Smooth muscle cell (in vitro differentiated cells): Measurements from ENCODE around the gene EXOC6B. TPM values are rescaled to one million over a fixed set of nuclear protein-coding genes. Genes with fewer than 3 reads are reported as not detected.

Experiments used
- DNase-seq: peaks from one replicate; lab custom pipeline; 2025; ENCODE audit not compliant: unreplicated experiment; lab: John Stamatoyannopoulos, UW
- H2AFZ ChIP-seq: fragments of 200-600 bp; sonication (generic); 2 replicates; pipeline ENCODE4 v1.6.0; 2016; ENCODE audit warnings: antibody characterized with exemption, low read depth, mild to moderate bottlenecking
- H3F3A ChIP-seq: fragments of 200-600 bp; sonication (generic); 2 replicates; pipeline ENCODE4 v1.6.0; 2017; ENCODE audit warnings: antibody characterized with exemption, low read depth
- H3K27ac ChIP-seq: fragments of 200-600 bp; sonication (generic); 2 replicates; pipeline ENCODE4 v1.5.1; 2016; ENCODE audit warnings: low read depth, mild to moderate bottlenecking
- H3K27me3 ChIP-seq: fragments of 200-600 bp; sonication (generic); 2 replicates; pipeline ENCODE4 v1.6.1; 2016; ENCODE audit warnings: low read depth, mild to moderate bottlenecking
- H3K36me3 ChIP-seq: fragments of 200-600 bp; sonication (generic); 2 replicates; pipeline ENCODE4 v1.5.1; 2016; ENCODE audit warnings: low read depth
- H3K4me1 ChIP-seq: fragments of 200-600 bp; sonication (generic); 2 replicates; pipeline ENCODE4 v1.5.1; 2016; ENCODE audit warnings: low read depth
- H3K4me2 ChIP-seq: fragments of 200-600 bp; sonication (generic); 2 replicates; pipeline ENCODE4 v1.6.0; 2016; ENCODE audit warnings: mild to moderate bottlenecking
- H3K4me3 ChIP-seq: fragments of 200-600 bp; sonication (generic); 2 replicates; pipeline ENCODE4 v1.5.1; 2016; ENCODE audit warnings: mild to moderate bottlenecking
- H3K79me2 ChIP-seq: fragments of 200-600 bp; sonication (generic); 2 replicates; pipeline ENCODE4 v1.6.0; 2016; ENCODE audit warnings: low read depth, mild to moderate bottlenecking
- H3K9ac ChIP-seq: fragments of 200-600 bp; sonication (generic); 2 replicates; pipeline ENCODE4 v1.6.0; 2016; ENCODE audit warnings: low read depth
- H3K9me3 ChIP-seq: fragments of 200-600 bp; sonication (generic); replicated peaks from 2 replicates; pipeline ENCODE4 v1.5.1; 2016; ENCODE audit warnings: low read depth
- H4K20me1 ChIP-seq: fragments of 200-600 bp; sonication (generic); 2 replicates; pipeline ENCODE4 v1.6.0; 2016; ENCODE audit warnings: low read depth
- CTCF ChIP-seq: fragments of 200-600 bp; sonication (generic); IDR thresholded peaks from 2 replicates; pipeline ENCODE4 v1.5.1; 2017; ENCODE audit warnings: borderline replicate concordance, mild to moderate bottlenecking, antibody characterized with exemption; ENCODE audit not compliant: insufficient read depth, poor library complexity, severe bottlenecking
- WGBS: methylation state at CpG from one replicate; pipeline ENCODE4 v1.1.7; 2016; ENCODE audit warnings: low lambda C conversion rate; 5-methylcytosine and 5-hydroxymethylcytosine counted together
- polyA plus RNA-seq: library from polyadenylated mRNA; unstranded; fragments of >200 nt; fragmentation: Nextera tagmentation; extraction: Ambion mirVana; gene quantifications from 2 replicates; pipeline ENCODE4 v1.2.1, GENCODE V29; 2016
- total RNA-seq: library from RNA; depleted of rRNA; stranded (reverse); fragments of >200 nt; gene quantifications from 2 replicates; pipeline ENCODE4 v1.2.3, GENCODE V29; 2014

EXOC6B gene
- total and polyA plus RNA-seq, 2 experiments from 2014 or later: 6.9 to 19.7 TPM

GRCh38 chr2:72513011-72513410 lies 312.8 kb downstream of the EXOC6B start:
- Histone ChIP-seq H3K9ac (no peak overlapping the region), H3K4me3 (no peak overlapping the region)
- WGBS: 82% methylated on average over 3 of the region's 3 CpGs

GRCh38 chr2:72512376-72512775 lies 313.5 kb downstream of the EXOC6B start:
- H4K20me1 ChIP-seq: no peaks in the 10 kb centered on the region
- no peaks in the 10 kb centered on the region for H3K79me2 ChIP-seq
- no peak for DNase-seq
- H3K27ac ChIP-seq: no peak overlapping the region
- no peak for TF ChIP-seq CTCF
- no peak overlapping the region for H3K4me2 ChIP-seq
- H3K9me3 ChIP-seq: no peaks in the 10 kb centered on the region
- H3K4me3 ChIP-seq: no peak overlapping the region
- no peak overlapping the region for H2AFZ ChIP-seq
- H3K4me1 ChIP-seq: no peaks in the 10 kb centered on the region
- H3F3A ChIP-seq: no peaks in the 10 kb centered on the region
- no peak overlapping the region for H3K9ac ChIP-seq
- no peaks in the 10 kb centered on the region for H3K27me3 ChIP-seq
- H3K36me3 ChIP-seq: no peaks in the 10 kb centered on the region
- 93% methylated on average over 1 of the region's 1 CpG for WGBS

More at GRCh38 chr2:72513011-72513410, 312.8 kb downstream of the EXOC6B start:
- no peak for TF ChIP-seq CTCF
- Histone ChIP-seq H3K4me1 (no peaks in the 10 kb centered on the region), H3K79me2 (no peaks in the 10 kb centered on the region), H3K27me3 (no peaks in the 10 kb centered on the region), H3F3A (no peaks in the 10 kb centered on the region), H2AFZ (no peak overlapping the region), H3K27ac (no peak overlapping the region), H4K20me1 (no peaks in the 10 kb centered on the region), H3K9me3 (no peaks in the 10 kb centered on the region), H3K36me3 (no peaks in the 10 kb centered on the region), H3K4me2 (no peak overlapping the region)
- DNase-seq: no peak

GRCh38 chr2:72511906-72512305 lies 313.9 kb downstream of the EXOC6B start:
- H4K20me1 ChIP-seq: no peaks in the 10 kb centered on the region
- no peak overlapping the region for H3K4me3 ChIP-seq
- DNase-seq: no peak
- no peaks in the 10 kb centered on the region for H3K4me1 ChIP-seq
- no peak overlapping the region for H3K27ac ChIP-seq
- H3K9ac ChIP-seq: no peak overlapping the region
- no peaks in the 10 kb centered on the region for H3K27me3 ChIP-seq
- 80% methylated on average over 1 of the region's 1 CpG for WGBS
- H3K4me2 ChIP-seq: no peak overlapping the region
- TF ChIP-seq CTCF: no peak
- H3F3A ChIP-seq: no peaks in the 10 kb centered on the region
- H2AFZ ChIP-seq: no peak overlapping the region
- no peaks in the 10 kb centered on the region for H3K36me3 ChIP-seq
- no peaks in the 10 kb centered on the region for H3K9me3 ChIP-seq
- no peaks in the 10 kb centered on the region for H3K79me2 ChIP-seq

GRCh38 chr2:72497763-72498162 lies 328.1 kb downstream of the EXOC6B start:
- Histone ChIP-seq H4K20me1 (no peaks in the 10 kb centered on the region), H3K79me2 (no peaks in the 10 kb centered on the region), H3K27ac (no peak overlapping the region), H3K4me3 (no peak overlapping the region), H3K36me3 (peaks cover 3% of the 10 kb centered on the region), H3K9ac (no peak overlapping the region), H3K9me3 (no peaks in the 10 kb centered on the region), H3K4me1 (no peaks in the 10 kb centered on the region), H3K27me3 (no peaks in the 10 kb centered on the region), H3K4me2 (no peak overlapping the region), H3F3A (no peaks in the 10 kb centered on the region), H2AFZ (no peak overlapping the region)
- no peak for DNase-seq
- TF ChIP-seq CTCF: no peak
- WGBS: 75% methylated on average over 2 of the region's 2 CpGs
